Neural cell (in vitro differentiated cells): Measurements from ENCODE around the gene TMEM132C. TPM values are rescaled to one million over a fixed set of nuclear protein-coding genes. Genes with fewer than 3 reads are reported as not detected.

Experiments
- H2AFZ ChIP-seq: fragments of 200-600, 300-800 bp; sonication (generic), shearing (Covaris generic); 2 replicates; pipeline ENCODE4 v1.6.0; 2014; ENCODE audit warnings: low read depth, mild to moderate bottlenecking, antibody characterized with exemption, low read length, moderate library complexity
- H3F3A ChIP-seq: fragments of 200-600 bp; shearing (Covaris generic); 2 replicates; pipeline ENCODE4 v1.6.1; 2016; ENCODE audit warnings: mild to moderate bottlenecking, moderate library complexity, mixed read lengths, antibody characterized with exemption, low read length; ENCODE audit not compliant: insufficient read depth, poor library complexity, severe bottlenecking
- H3K27ac ChIP-seq: fragments of 200-600, 300-800 bp; sonication (generic), shearing (Covaris generic); 2 replicates; pipeline ENCODE4 v1.5.1; 2014; ENCODE audit warnings: mild to moderate bottlenecking, low read length, moderate library complexity
- H3K27me3 ChIP-seq: fragments of 300-800, 200-600 bp; sonication (generic), shearing (Covaris generic); 2 replicates; pipeline ENCODE4 v1.6.0; 2014; ENCODE audit warnings: mild to moderate bottlenecking, low read depth, low read length, moderate library complexity; ENCODE audit not compliant: insufficient read depth
- H3K36me3 ChIP-seq: fragments of 300-800, 200-600 bp; sonication (generic), shearing (Covaris generic); 2 replicates; pipeline ENCODE4 v1.5.1; 2014; ENCODE audit warnings: mild to moderate bottlenecking, antibody characterized with exemption, low read length, moderate library complexity; ENCODE audit not compliant: insufficient read depth
- H3K4me2 ChIP-seq: fragments of 300-800, 200-600 bp; sonication (generic), shearing (Covaris generic); 2 replicates; pipeline ENCODE4 v1.6.0; 2014; ENCODE audit warnings: mild to moderate bottlenecking, low read length
- H3K4me3 ChIP-seq: fragments of 300-800, 200-600 bp; sonication (generic), shearing (Covaris generic); 2 replicates; pipeline ENCODE4 v1.5.1; 2014; ENCODE audit warnings: mild to moderate bottlenecking, low read length, moderate library complexity
- H3K79me2 ChIP-seq: fragments of 200-600 bp; shearing (Covaris generic); replicated peaks from 2 replicates; pipeline ENCODE4 v1.6.0; 2014; ENCODE audit warnings: mild to moderate bottlenecking, low read length, moderate library complexity; ENCODE audit not compliant: insufficient read depth
- H3K9ac ChIP-seq: fragments of 300-800, 200-600 bp; sonication (generic), shearing (Covaris generic); 2 replicates; pipeline ENCODE4 v1.6.1; 2016; ENCODE audit warnings: mild to moderate bottlenecking, low read length, mixed read lengths
- H3K9me2 ChIP-seq: fragments of 200-600 bp; shearing (Covaris generic); 2 replicates; pipeline ENCODE4 v1.6.1; 2016; ENCODE audit warnings: mild to moderate bottlenecking, low read length, mixed read lengths; ENCODE audit not compliant: insufficient read depth
- H3K9me3 ChIP-seq: fragments of 200-600, 300-800 bp; sonication (generic), shearing (Covaris generic); 2 replicates; pipeline ENCODE4 v1.6.1; 2016; ENCODE audit warnings: mild to moderate bottlenecking, mixed run types, low read length, moderate library complexity, mixed read lengths
- H4K20me1 ChIP-seq: fragments of 200-600 bp; shearing (Covaris generic); 2 replicates; pipeline ENCODE4 v1.6.1; 2016; ENCODE audit warnings: mild to moderate bottlenecking, mixed run types; ENCODE audit not compliant: insufficient read depth
- EP300 ChIP-seq: fragments of 450-650 bp; conservative IDR thresholded peaks from 2 replicates; pipeline ENCODE4 v1.6.1; 2014; ENCODE audit warnings: antibody characterized with exemption, mild to moderate bottlenecking, moderate library complexity; ENCODE audit not compliant: poor library complexity, severe bottlenecking
- EZH2 ChIP-seq: fragments of 200-600, 300-800 bp; shearing (Covaris generic), sonication (generic); IDR thresholded peaks from 2 replicates; pipeline ENCODE4 v1.6.1; 2014; ENCODE audit warnings: antibody characterized with exemption, low read length, borderline replicate concordance, mild to moderate bottlenecking; ENCODE audit not compliant: insufficient read depth, poor library complexity, severe bottlenecking
- MXI1 ChIP-seq: fragments of 450-650 bp; conservative IDR thresholded peaks from 2 replicates; pipeline ENCODE4 v1.6.1; 2014; ENCODE audit warnings: antibody characterized with exemption, mild to moderate bottlenecking; ENCODE audit not compliant: poor library complexity, severe bottlenecking
- POLR2AphosphoS5 ChIP-seq: IDR thresholded peaks from 2 replicates; pipeline ENCODE4 v1.6.1; 2012
- RAD21 ChIP-seq: fragments of 450-650 bp; conservative IDR thresholded peaks from 2 replicates; pipeline ENCODE4 v1.6.1; 2014; ENCODE audit warnings: antibody characterized with exemption, mild to moderate bottlenecking, moderate library complexity
- SMC3 ChIP-seq: fragments of 450-650 bp; conservative IDR thresholded peaks from 2 replicates; pipeline ENCODE4 v1.6.1; 2014; ENCODE audit warnings: antibody characterized with exemption, mild to moderate bottlenecking, moderate library complexity; ENCODE audit not compliant: poor library complexity
- TAF1 ChIP-seq: IDR thresholded peaks from 2 replicates; pipeline ENCODE4 v1.6.1; 2012; ENCODE audit warnings: low read depth
- polyA plus RNA-seq: library from polyadenylated mRNA; depleted of rRNA; stranded (reverse); fragments of >200 nt; gene quantifications from 2 replicates; pipeline ENCODE4 v1.2.3, GENCODE V29; 2014
- TF ChIP-seq, protein P1 (sequence below): fragments of 450-650 bp; IDR thresholded peaks from 2 replicates; pipeline ENCODE4 v1.5.1; 2014; ENCODE audit warnings: antibody characterized with exemption, mild to moderate bottlenecking, moderate library complexity; ENCODE audit not compliant: poor library complexity, severe bottlenecking
- TF ChIP-seq, protein P2 (sequence below): IDR thresholded peaks from 2 replicates; pipeline ENCODE4 v1.6.1; 2012; ENCODE audit warnings: borderline replicate concordance

TMEM132C gene
- polyA plus RNA-seq, 1 donor from 2014 or later, result 0.06 TPM

DNA sequence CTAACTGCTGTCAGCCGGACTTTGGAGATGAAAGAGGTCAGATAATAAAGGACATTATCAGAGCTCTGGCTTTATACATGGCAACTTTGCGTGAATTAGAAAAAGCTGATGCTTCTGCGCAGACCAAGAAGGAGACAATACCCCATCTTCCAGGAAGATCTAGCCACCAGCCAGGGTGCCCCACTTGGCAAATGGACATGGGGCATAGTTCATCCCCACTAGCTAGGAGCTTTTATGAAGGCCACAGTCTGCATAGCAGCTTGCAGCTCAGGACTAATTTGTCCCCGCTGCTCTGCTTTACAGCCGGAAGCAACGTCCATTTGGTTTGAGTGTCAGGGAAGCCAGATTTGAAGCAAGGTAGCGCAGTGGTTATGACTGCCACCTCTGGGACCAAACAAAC, 101.0 kb downstream of the TMEM132C start:
- H3K36me3 ChIP-seq, result no peaks in the 10 kb centered on the region
- no peak overlapping the region for H3K4me3 ChIP-seq
- no peaks in the 10 kb centered on the region for H3F3A ChIP-seq
- H3K9me3 ChIP-seq, result no peaks in the 10 kb centered on the region
- H3K79me2 ChIP-seq, result no peaks in the 10 kb centered on the region
- H3K27me3 ChIP-seq, result no peaks in the 10 kb centered on the region
- H3K9ac ChIP-seq, result no peak overlapping the region
- TF ChIP-seq RAD21 (no peak), POLR2AphosphoS5 (no peak), EP300 (no peak), MXI1 (no peak), TAF1 (no peak), EZH2 (no peak), SMC3 (no peak)
- TF ChIP-seq, protein P1, sequence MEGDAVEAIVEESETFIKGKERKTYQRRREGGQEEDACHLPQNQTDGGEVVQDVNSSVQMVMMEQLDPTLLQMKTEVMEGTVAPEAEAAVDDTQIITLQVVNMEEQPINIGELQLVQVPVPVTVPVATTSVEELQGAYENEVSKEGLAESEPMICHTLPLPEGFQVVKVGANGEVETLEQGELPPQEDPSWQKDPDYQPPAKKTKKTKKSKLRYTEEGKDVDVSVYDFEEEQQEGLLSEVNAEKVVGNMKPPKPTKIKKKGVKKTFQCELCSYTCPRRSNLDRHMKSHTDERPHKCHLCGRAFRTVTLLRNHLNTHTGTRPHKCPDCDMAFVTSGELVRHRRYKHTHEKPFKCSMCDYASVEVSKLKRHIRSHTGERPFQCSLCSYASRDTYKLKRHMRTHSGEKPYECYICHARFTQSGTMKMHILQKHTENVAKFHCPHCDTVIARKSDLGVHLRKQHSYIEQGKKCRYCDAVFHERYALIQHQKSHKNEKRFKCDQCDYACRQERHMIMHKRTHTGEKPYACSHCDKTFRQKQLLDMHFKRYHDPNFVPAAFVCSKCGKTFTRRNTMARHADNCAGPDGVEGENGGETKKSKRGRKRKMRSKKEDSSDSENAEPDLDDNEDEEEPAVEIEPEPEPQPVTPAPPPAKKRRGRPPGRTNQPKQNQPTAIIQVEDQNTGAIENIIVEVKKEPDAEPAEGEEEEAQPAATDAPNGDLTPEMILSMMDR, result no peak
- TF ChIP-seq, protein P2, sequence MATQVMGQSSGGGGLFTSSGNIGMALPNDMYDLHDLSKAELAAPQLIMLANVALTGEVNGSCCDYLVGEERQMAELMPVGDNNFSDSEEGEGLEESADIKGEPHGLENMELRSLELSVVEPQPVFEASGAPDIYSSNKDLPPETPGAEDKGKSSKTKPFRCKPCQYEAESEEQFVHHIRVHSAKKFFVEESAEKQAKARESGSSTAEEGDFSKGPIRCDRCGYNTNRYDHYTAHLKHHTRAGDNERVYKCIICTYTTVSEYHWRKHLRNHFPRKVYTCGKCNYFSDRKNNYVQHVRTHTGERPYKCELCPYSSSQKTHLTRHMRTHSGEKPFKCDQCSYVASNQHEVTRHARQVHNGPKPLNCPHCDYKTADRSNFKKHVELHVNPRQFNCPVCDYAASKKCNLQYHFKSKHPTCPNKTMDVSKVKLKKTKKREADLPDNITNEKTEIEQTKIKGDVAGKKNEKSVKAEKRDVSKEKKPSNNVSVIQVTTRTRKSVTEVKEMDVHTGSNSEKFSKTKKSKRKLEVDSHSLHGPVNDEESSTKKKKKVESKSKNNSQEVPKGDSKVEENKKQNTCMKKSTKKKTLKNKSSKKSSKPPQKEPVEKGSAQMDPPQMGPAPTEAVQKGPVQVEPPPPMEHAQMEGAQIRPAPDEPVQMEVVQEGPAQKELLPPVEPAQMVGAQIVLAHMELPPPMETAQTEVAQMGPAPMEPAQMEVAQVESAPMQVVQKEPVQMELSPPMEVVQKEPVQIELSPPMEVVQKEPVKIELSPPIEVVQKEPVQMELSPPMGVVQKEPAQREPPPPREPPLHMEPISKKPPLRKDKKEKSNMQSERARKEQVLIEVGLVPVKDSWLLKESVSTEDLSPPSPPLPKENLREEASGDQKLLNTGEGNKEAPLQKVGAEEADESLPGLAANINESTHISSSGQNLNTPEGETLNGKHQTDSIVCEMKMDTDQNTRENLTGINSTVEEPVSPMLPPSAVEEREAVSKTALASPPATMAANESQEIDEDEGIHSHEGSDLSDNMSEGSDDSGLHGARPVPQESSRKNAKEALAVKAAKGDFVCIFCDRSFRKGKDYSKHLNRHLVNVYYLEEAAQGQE, result no peak
- H3K4me2 ChIP-seq, result no peak overlapping the region
- no peak overlapping the region for H2AFZ ChIP-seq
- no peak overlapping the region for H3K27ac ChIP-seq
- H4K20me1 ChIP-seq, result no peaks in the 10 kb centered on the region
- no peaks in the 10 kb centered on the region for H3K9me2 ChIP-seq

DNA sequence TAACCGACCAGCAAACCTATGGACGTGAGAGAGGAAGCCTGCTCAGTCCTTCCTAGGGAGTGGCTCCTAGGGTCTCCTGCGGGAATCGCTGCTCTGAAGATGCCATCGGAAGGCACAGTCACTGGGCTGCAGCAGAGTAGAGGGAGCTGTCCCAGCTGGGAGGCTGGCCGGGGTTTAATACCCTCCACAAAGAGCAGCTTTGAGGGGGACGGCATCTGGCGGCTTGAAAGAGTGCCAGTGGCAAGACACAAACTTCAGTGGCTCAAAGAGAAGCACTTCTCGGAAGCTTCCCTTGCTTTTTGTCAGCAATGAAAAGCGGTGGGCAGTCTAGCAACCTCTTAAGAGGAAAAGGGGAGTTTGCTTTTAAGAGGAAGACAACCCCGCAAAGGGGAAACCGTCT, 114.6 kb downstream of the TMEM132C start:
- Histone ChIP-seq H3K9me2 (no peaks in the 10 kb centered on the region), H3K4me2 (no peak overlapping the region), H3K27me3 (peaks cover 30% of the 10 kb centered on the region)

More for the DNA sequence above, 114.6 kb downstream of the TMEM132C start:
- Histone ChIP-seq H2AFZ (no peak overlapping the region), H3K9me3 (no peaks in the 10 kb centered on the region), H4K20me1 (no peaks in the 10 kb centered on the region), H3F3A (no peaks in the 10 kb centered on the region), H3K79me2 (no peaks in the 10 kb centered on the region), H3K36me3 (no peaks in the 10 kb centered on the region), H3K4me3 (no peak overlapping the region), H3K9ac (no peak overlapping the region), H3K27ac (no peak overlapping the region)
- no peak for TF ChIP-seq TAF1
- no peak for TF ChIP-seq POLR2AphosphoS5
- TF ChIP-seq, protein P2, result no peak
